LNCaP clone FGC (cell line): ENCODE results near the gene CLEC16A.

ENCODE experiments used
- DNase-seq: peaks from one replicate; pipeline ENCODE4 v3.0.0-alpha.2; 2011; ENCODE audit warnings: low read depth
- H3K4me3 ChIP-seq: 2 replicates; pipeline ENCODE4 v1.5.1; 2011; ENCODE audit warnings: mild to moderate bottlenecking, low read depth, low read length, control low read depth
- TF ChIP-seq, protein P1 (sequence below): IDR thresholded peaks from 2 replicates; pipeline ENCODE4 v1.5.1; 2012; ENCODE audit warnings: mild to moderate bottlenecking; ENCODE audit not compliant: control insufficient read depth, insufficient read depth; ENCODE audit errors: extremely low read depth

Gene CLEC16A

DNA sequence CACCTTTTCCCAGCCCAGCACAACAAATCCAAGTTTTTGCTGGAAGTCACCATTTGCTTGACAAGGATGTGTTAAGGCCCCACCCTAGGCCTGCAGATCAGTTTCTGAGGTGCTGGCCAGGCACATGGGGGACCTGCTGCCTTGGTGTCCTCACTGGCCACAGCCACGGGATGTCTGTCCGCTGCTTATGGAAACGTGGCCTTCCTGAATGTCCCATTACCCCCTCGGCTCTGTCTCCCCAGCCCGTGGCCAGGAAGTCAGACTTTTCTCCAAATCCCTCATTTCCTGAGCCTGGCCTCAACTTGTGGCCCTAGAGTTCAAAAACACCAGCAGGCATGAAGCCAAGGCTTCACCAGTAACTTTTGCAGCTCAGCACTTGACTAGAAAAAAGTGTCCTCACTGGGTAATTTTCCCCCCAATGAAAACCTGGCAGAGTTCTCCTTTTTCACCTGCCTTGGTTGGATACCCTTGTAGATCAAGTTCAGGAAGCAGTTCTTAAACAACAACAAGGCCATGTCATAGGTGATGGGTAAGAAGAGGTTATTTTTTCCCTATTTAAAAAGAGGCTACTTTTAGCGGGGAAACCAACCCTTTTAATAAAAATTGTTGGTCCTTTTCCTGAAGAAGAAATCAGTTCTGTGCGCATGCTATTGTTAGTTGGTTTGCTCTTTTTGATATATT is 230.9 kb downstream of the CLEC16A start:
- no peak for DNase-seq
- H3K4me3 ChIP-seq, result no peak overlapping the region
- TF ChIP-seq, protein P1, sequence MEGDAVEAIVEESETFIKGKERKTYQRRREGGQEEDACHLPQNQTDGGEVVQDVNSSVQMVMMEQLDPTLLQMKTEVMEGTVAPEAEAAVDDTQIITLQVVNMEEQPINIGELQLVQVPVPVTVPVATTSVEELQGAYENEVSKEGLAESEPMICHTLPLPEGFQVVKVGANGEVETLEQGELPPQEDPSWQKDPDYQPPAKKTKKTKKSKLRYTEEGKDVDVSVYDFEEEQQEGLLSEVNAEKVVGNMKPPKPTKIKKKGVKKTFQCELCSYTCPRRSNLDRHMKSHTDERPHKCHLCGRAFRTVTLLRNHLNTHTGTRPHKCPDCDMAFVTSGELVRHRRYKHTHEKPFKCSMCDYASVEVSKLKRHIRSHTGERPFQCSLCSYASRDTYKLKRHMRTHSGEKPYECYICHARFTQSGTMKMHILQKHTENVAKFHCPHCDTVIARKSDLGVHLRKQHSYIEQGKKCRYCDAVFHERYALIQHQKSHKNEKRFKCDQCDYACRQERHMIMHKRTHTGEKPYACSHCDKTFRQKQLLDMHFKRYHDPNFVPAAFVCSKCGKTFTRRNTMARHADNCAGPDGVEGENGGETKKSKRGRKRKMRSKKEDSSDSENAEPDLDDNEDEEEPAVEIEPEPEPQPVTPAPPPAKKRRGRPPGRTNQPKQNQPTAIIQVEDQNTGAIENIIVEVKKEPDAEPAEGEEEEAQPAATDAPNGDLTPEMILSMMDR, result no peak

DNA sequence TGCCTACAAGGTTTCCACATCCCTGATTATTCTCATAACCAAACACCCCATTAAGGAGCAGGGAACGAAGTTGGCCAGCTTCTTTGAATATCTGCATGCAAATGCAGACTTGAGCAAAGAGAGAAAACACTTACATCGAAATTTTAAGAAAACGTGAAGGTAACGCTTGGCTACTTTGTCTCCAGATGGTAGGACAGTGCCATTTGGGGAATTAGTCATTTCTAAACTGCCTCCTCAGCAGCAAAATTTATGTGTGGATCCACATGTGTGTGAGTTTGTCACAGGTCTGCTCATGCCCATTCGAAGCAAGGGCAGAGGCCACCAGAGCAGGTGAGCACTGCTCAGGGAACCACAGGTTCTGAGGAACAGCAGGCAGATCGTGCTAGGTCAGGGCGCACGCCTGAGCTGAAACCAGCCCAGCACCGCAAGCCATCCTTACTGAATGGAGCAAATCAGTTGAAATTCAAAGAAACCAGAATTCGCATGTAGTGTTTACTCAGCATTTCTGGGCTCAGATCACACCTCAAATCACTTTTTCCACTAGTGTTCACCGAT is 231.5 kb downstream of the CLEC16A start:
- TF ChIP-seq, protein P1, result no peak
- DNase-seq, result no peak
- H3K4me3 ChIP-seq, result no peak overlapping the region

DNA sequence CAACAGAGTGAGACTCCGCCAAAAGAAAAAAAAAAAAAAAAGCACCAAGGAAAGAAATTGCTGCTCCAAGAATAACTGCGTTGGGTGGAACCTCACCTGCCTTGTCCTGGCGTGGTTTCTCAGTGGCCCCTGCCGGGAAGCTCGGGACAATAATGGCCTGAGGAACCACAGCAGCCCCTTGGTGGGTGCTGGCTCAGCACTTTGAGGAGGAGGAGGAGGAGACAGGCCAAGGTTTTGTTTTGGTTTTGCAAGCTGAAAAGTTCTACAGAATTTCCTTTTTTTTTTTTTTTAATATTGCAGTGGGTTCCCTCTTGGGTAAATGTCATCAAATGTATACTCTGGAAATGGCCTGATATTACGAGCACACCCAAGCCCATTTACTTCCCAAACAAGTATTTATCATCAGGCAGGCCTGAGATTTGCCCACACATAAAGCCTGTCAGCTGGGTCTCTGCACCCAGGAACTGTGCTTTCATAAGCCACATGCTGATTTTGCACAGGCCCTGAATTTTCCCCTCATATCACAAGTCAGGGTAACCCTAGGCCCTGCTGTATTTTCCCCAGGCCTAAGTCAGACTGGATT is 233.3 kb downstream of the CLEC16A start:
- no peak for DNase-seq
- TF ChIP-seq, protein P1, result no peak
- no peak overlapping the region for H3K4me3 ChIP-seq

DNA sequence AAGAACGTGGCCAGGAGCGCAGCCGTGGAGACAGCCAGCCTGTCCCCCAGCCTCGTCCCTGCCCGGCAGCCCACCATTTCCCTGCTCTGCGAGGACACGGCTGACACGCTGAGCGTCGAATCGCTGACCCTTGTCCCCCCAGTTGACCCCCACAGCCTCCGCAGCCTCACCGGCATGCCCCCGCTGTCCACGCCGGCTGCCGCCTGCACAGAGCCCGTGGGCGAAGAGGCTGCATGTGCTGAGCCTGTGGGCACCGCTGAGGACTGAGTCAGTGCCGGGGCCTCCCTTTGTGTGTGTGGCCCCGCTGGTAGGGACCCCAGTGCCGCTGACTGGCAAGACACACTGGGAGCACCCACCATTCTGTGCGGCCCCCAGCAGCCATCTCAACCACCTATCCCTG is 234.1 kb downstream of the CLEC16A start:
- TF ChIP-seq, protein P1, result no peak
- no peak for DNase-seq

DNA sequence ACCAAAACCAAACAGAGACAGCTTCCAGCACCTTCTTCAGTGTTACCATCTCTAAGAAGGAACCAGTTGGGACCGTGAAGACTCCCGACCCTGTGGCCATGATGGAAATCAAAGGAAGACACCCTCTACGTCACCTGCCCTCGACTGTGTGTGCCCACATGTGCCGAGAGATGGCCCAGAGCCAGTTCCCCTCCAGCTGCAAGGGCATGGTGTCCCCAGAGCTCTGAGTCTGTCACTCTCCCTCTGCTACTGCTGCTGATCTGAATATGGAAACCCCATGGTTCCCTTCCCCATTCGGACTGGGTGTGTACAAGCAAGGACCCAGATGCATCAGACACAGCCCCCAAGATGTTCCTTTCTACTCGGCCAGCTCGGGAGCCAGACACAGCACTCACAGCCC is 235.2 kb downstream of the CLEC16A start:
- no peak overlapping the region for H3K4me3 ChIP-seq
- no peak for DNase-seq
- TF ChIP-seq, protein P1, result no peak

More for the DNA sequence above, 234.1 kb downstream of the CLEC16A start:
- H3K4me3 ChIP-seq, result no peak overlapping the region

DNA sequence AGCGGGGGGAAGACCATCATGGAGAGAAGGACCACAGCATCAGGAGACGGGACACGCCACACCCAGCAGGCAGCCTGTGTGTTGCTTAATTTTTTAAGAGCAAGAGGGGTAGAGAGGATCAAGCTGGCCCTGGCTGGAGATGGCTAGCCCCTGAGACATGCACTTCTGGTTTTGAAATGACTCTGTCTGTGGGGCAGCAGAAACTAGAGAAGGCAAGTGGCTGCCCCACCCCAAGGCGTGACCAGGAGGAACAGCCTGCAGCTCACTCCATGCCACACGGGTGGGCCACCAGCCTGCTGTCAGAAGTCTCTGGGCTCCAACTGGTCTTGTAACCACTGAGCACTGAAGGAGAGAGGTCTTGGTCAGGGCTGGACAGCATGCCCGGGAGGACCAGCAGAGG is 236.1 kb downstream of the CLEC16A start:
- TF ChIP-seq, protein P1, result no peak
- no peak for DNase-seq

DNA sequence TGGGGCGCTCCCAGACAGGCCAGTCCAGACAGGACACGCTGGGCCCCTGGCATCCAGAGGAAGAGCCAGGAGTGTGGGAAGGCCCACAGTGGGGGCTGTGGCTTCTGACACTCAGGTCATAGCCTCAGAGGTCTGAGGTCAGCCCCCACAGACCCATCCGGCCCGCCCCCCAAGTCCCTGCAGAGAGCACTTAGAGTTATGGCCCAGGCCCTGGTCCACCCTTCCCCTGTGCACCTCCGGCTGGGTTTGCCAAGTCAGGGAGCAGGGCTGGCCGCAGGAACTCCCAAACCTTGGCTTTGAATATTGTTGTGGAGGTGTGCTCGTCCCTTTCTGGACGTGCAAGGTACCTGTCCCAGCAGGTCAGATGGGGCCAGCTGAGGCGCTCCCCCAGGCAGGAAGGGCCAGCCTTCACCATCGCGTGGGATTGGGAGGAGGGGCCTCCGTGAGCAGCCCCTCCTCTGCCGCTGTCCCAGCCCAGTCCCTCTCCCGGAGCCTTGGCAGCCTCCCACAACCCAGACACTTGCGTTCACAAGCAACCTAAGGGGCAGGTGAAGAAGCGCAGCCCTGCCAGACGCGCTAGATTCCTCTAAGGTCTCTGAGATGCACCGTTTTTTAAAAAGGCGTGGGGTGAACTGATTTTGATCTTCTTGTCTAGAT is 237.0 kb downstream of the CLEC16A start:
- TF ChIP-seq, protein P1, result no peak
- no peak for DNase-seq
- no peak overlapping the region for H3K4me3 ChIP-seq

More for the DNA sequence above, 236.1 kb downstream of the CLEC16A start:
- H3K4me3 ChIP-seq, result no peak overlapping the region
